OCI-LY7 (cell line): ENCODE results near the gene MYL12A.

Experiments used
- CTCF ChIP-seq: fragments of 200-600 bp; sonication (generic); conservative IDR thresholded peaks from 2 replicates; pipeline ENCODE4 v1.5.1; 2014; ENCODE audit warnings: mild to moderate bottlenecking, antibody characterized with exemption, low read length, moderate library complexity, mixed read lengths
- EZH2phosphoT487 ChIP-seq: fragments of 200-600 bp; sonication (generic); IDR thresholded peaks from 2 replicates; pipeline ENCODE4 v1.6.1; 2018; ENCODE audit warnings: low read depth, borderline replicate concordance, mild to moderate bottlenecking, mixed run types, antibody characterized with exemption, low read length, moderate library complexity, mixed read lengths

GRCh38 chr18:3257627-3258120 lies 10.1 kb downstream of the MYL12A start:
- TF ChIP-seq CTCF, result no peak
- no peak for TF ChIP-seq EZH2phosphoT487
